Body of pancreas (tissue), 4 donors: ENCODE measurements around the gene LACTBL1.

Source experiments
- CTCF ChIP-seq, 7 experiments: fragments of 450-650 bp in 4 of 7; fragments of 200-600 bp in 3 of 7; sonication (generic) in 3 of 7; IDR thresholded peaks; one replicate each; pipeline ENCODE4 v1.5.1; 2016 to 2019; ENCODE audit warnings: antibody characterized with exemption in 7 of 7
- POLR2A ChIP-seq, 3 donors: fragments of 450-650 bp; IDR thresholded peaks; one replicate each; pipeline ENCODE4 v1.6.1; 2016; ENCODE audit warnings: antibody characterized with exemption in 3 of 3, mild to moderate bottlenecking in 2 of 3

GRCh38 chr1:22983944-22984343 lies 11.3 kb upstream of the LACTBL1 start:
- no peak for TF ChIP-seq POLR2A (IDR thresholded peaks at IDR 0.05)
- TF ChIP-seq CTCF (IDR thresholded peaks at IDR 0.05) = no peak
